Endothelial cell of umbilical vein (primary cell): Measurements from ENCODE around the gene SDCCAG8.

Source experiments
- POLR2A ChIP-seq: IDR thresholded peaks from 2 replicates; pipeline ENCODE4 v1.6.1; 2012; ENCODE audit warnings: low read depth, mild to moderate bottlenecking, control low read depth, low read length
- TF ChIP-seq, protein P1 (sequence below), 2 donors: IDR thresholded peaks; 1 replicate in 1 of 2; 2 replicates in 1 of 2; pipeline ENCODE4 v1.5.1; 2011; ENCODE audit warnings: low read length in 2 of 2, mild to moderate bottlenecking in 2 of 2, moderate library complexity in 2 of 2, control low read depth in 1 of 2, inconsistent platforms in 1 of 2, low read depth in 1 of 2; ENCODE audit not compliant: insufficient read depth in 1 of 2; ENCODE audit errors: extremely low read depth in 1 of 2

DNA sequence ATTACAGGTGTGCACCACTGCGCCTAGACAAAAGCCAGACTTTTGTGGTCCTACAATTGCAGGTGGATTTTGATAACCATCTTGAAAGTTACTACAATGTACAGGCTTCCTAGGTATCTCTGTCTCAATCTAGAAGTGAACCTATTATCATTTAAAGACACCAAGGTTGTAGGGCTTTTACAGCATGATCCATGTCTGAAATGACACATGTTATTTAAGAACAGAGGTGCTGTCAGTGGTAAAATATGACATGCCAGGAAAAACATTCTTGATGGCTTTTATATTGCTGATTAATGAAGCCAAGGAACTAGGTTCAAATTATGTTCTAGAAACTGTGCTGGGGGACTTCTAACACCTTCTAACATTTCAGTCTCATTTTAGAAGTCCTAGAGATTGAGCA lies 253.1 kb downstream of the SDCCAG8 start:
- no peak for TF ChIP-seq POLR2A
- TF ChIP-seq, protein P1, sequence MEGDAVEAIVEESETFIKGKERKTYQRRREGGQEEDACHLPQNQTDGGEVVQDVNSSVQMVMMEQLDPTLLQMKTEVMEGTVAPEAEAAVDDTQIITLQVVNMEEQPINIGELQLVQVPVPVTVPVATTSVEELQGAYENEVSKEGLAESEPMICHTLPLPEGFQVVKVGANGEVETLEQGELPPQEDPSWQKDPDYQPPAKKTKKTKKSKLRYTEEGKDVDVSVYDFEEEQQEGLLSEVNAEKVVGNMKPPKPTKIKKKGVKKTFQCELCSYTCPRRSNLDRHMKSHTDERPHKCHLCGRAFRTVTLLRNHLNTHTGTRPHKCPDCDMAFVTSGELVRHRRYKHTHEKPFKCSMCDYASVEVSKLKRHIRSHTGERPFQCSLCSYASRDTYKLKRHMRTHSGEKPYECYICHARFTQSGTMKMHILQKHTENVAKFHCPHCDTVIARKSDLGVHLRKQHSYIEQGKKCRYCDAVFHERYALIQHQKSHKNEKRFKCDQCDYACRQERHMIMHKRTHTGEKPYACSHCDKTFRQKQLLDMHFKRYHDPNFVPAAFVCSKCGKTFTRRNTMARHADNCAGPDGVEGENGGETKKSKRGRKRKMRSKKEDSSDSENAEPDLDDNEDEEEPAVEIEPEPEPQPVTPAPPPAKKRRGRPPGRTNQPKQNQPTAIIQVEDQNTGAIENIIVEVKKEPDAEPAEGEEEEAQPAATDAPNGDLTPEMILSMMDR (IDR thresholded peaks at IDR 0.05; ENCODE audit: extremely low read depth in 1 of 2, insufficient read depth in 1 of 2, low read depth in 1 of 2, low read length in 2 of 2): no peak
